ENCODE data around the gene SNCB.
A peak's percentile ranks its signal among the peaks of the same experiment; 100 is the strongest.
"Not testable (repeated sequence)": the region's sequence is repeated elsewhere in the genome, so short reads cannot be mapped to it uniquely, and the experiment has no call there.

SNCB gene

GRCh38 chr5:176603091-176603490 is 27.2 kb downstream of the SNCB start:
- Mint-ChIP-seq H3K27me3 (ENCODE audit: low read depth) (peaks cover 12% of the 10 kb centered on the region), H3K27ac (no peak overlapping the region), H3K4me3 (no peak overlapping the region), H3K4me1 (no peaks in the 10 kb centered on the region), H3K9me3 (no peaks in the 10 kb centered on the region), H3K36me3 (ENCODE audit: low read depth) (peaks cover 5% of the 10 kb centered on the region)
- TF ChIP-seq CTCF (IDR thresholded peaks at IDR 0.05; ENCODE audit: unreplicated experiment in 3 of 3) = no peak

GRCh38 chr5:176601901-176602482 is 28.3 kb downstream of the SNCB start:
- Mint-ChIP-seq H3K4me3 (no peak overlapping the region), H3K27ac (no peak overlapping the region), H3K36me3 (ENCODE audit: low read depth) (peaks cover 5% of the 10 kb centered on the region), H3K9me3 (no peaks in the 10 kb centered on the region), H3K4me1 (no peaks in the 10 kb centered on the region), H3K27me3 (ENCODE audit: low read depth) (peaks cover 17% of the 10 kb centered on the region)
- no peak for TF ChIP-seq CTCF (IDR thresholded peaks at IDR 0.05; ENCODE audit: unreplicated experiment in 3 of 3)

GRCh38 chr5:176599749-176600430 is 30.4 kb downstream of the SNCB start:
- H3K36me3 Mint-ChIP-seq (ENCODE audit: low read depth); H3K4me3 Mint-ChIP-seq; H3K27ac Mint-ChIP-seq; H3K9me3 Mint-ChIP-seq; H3K4me1 Mint-ChIP-seq: not testable (repeated sequence)
- H3K27me3 Mint-ChIP-seq (ENCODE audit: low read depth) = peaks cover 34% of the 10 kb centered on the region

- no peak for TF ChIP-seq CTCF (IDR thresholded peaks at IDR 0.05; ENCODE audit: unreplicated experiment in 3 of 3)
- no peaks in the 10 kb centered on the region for H3K9me3 Mint-ChIP-seq
- H3K4me1 Mint-ChIP-seq = no peaks in the 10 kb centered on the region
- H3K4me3 Mint-ChIP-seq = no peak overlapping the region
- peaks cover 5% of the 10 kb centered on the region for H3K36me3 Mint-ChIP-seq (ENCODE audit: low read depth)
- H3K27me3 Mint-ChIP-seq (ENCODE audit: low read depth) = peaks cover 37% of the 10 kb centered on the region
- H3K27ac Mint-ChIP-seq = no peak overlapping the region
Observed at GRCh38 chr5:176597417-176598389, 32.6 kb downstream of the SNCB start.

GRCh38 chr5:176596689-176597416 is 33.5 kb downstream of the SNCB start:
- H3K9me3 Mint-ChIP-seq = no peaks in the 10 kb centered on the region
- H3K27me3 Mint-ChIP-seq (ENCODE audit: low read depth) = peaks cover 34% of the 10 kb centered on the region
- H3K4me1 Mint-ChIP-seq = no peaks in the 10 kb centered on the region
- H3K27ac Mint-ChIP-seq = no peak overlapping the region
- peak in 2 of 3 experiments; percentile 10 to 22 for TF ChIP-seq CTCF (IDR thresholded peaks at IDR 0.05; ENCODE audit: unreplicated experiment in 3 of 3)
- H3K36me3 Mint-ChIP-seq (ENCODE audit: low read depth) = peaks cover 5% of the 10 kb centered on the region
- peak overlapping the region in 1 of 3 experiments; percentile 57 for H3K4me3 Mint-ChIP-seq
